Naive B cell (primary cell): ENCODE results near the gene PERM1. TPM values are rescaled to one million over a fixed set of nuclear protein-coding genes. Genes with fewer than 3 reads are reported as not detected.

Source experiments
- ATAC-seq, 2 donors: fragments of 150-1000 bp; cut with Tn5 transposase; 2 replicates each; pipeline ENCODE4 v1.10.0; 2021; ENCODE audit warnings: low read depth in 2 of 2, mild to moderate bottlenecking in 2 of 2, moderate library complexity in 2 of 2
- DNase-seq: peaks from one replicate; pipeline ENCODE4 v3.0.0; 2022
- H3K27ac Mint-ChIP-seq, 6 donors: one replicate each; pipeline ENCODE4 v1.8.0; 2020 to 2022; ENCODE audit warnings: mild to moderate bottlenecking in 6 of 6, mixed read lengths in 6 of 6, moderate library complexity in 5 of 6, inconsistent platforms in 2 of 6
- H3K27me3 Mint-ChIP-seq, 3 donors: one replicate each; pipeline ENCODE4 v1.8.0; 2021 to 2022; ENCODE audit warnings: mixed read lengths in 3 of 3, mild to moderate bottlenecking in 1 of 3
- H3K36me3 Mint-ChIP-seq, 2 donors: one replicate each; pipeline ENCODE4 v1.8.0; 2020 to 2022; ENCODE audit warnings: mixed read lengths in 2 of 2, inconsistent platforms in 1 of 2, mild to moderate bottlenecking in 1 of 2
- H3K4me1 Mint-ChIP-seq, 3 donors: one replicate each; pipeline ENCODE4 v1.8.0; 2020 to 2022; ENCODE audit warnings: mixed read lengths in 3 of 3, inconsistent platforms in 1 of 3, mild to moderate bottlenecking in 1 of 3, moderate library complexity in 1 of 3
- H3K4me3 Mint-ChIP-seq, 8 donors: one replicate each; pipeline ENCODE4 v1.8.0; 2020 to 2022; ENCODE audit warnings: mild to moderate bottlenecking in 8 of 8, mixed read lengths in 8 of 8, moderate library complexity in 8 of 8, inconsistent platforms in 2 of 8
- H3K9me3 Mint-ChIP-seq, 7 donors: one replicate each; pipeline ENCODE4 v1.8.0; 2020 to 2022; ENCODE audit warnings: mixed read lengths in 7 of 7, mild to moderate bottlenecking in 5 of 7, inconsistent platforms in 2 of 7, moderate library complexity in 1 of 7
- polyA plus RNA-seq, 6 donors: library from polyadenylated mRNA; unstranded; fragments of 300-500 nt; fragmentation: Illumina TruSeq; gene quantifications; one replicate each; pipeline ENCODE4 v1.2.3, GENCODE V29; 2021; ENCODE audit warnings: low read depth in 6 of 6

PERM1 gene
- polyA plus RNA-seq, 6 donors from 2014 or later: not detected

GRCh38 chr1:975896-976683 lies 5.8 kb downstream of the PERM1 start:
- DNase-seq: peak; percentile 51
- peak overlapping the region in 6 of 8 donors; percentile 34 to 58 (median 50) for H3K4me3 Mint-ChIP-seq
- H3K9me3 Mint-ChIP-seq: no peaks in the 10 kb centered on the region
- peak overlapping the region in 3 of 6 donors; percentile 25 to 76 (median 45) for H3K27ac Mint-ChIP-seq
- peaks cover 0 to 40% (median 26%) of the 10 kb centered on the region in 3 donors for H3K27me3 Mint-ChIP-seq
- ATAC-seq: peak; percentile 84 to 85
- H3K4me1 Mint-ChIP-seq: peaks cover 4 to 10% (median 8%) of the 10 kb centered on the region in 3 donors
- no peaks in the 10 kb centered on the region for H3K36me3 Mint-ChIP-seq

GRCh38 chr1:975365-975764 lies 6.5 kb downstream of the PERM1 start:
- peak overlapping the region in 1 of 6 donors; percentile 66 for H3K27ac Mint-ChIP-seq
- H3K36me3 Mint-ChIP-seq: no peaks in the 10 kb centered on the region
- H3K4me1 Mint-ChIP-seq: peaks cover 4 to 10% (median 8%) of the 10 kb centered on the region in 3 donors
- ATAC-seq (no peak), DNase-seq (no peak)
- peak overlapping the region in 3 of 8 donors; percentile 34 to 56 (median 47) for H3K4me3 Mint-ChIP-seq
- H3K27me3 Mint-ChIP-seq: peaks cover 0 to 39% (median 26%) of the 10 kb centered on the region in 3 donors
- no peaks in the 10 kb centered on the region for H3K9me3 Mint-ChIP-seq

- Mint-ChIP-seq H3K4me3 (no peak overlapping the region), H3K4me1 (peaks cover 4 to 10% (median 8%) of the 10 kb centered on the region in 3 donors), H3K9me3 (no peaks in the 10 kb centered on the region), H3K27ac (peak overlapping the region in 1 of 6 donors; percentile 66), H3K36me3 (no peaks in the 10 kb centered on the region), H3K27me3 (peaks cover 2 to 42% (median 28%) of the 10 kb centered on the region in 3 donors)
- ATAC-seq (no peak), DNase-seq (no peak)
Observed at GRCh38 chr1:974687-975328, 7.1 kb downstream of the PERM1 start.

GRCh38 chr1:974293-974640 lies 7.6 kb downstream of the PERM1 start:
- no peaks in the 10 kb centered on the region for H3K36me3 Mint-ChIP-seq
- no peak for ATAC-seq

GRCh38 chr1:973459-974292 lies 8.2 kb downstream of the PERM1 start:
- peaks cover 4 to 14% (median 8%) of the 10 kb centered on the region in 3 donors for H3K4me1 Mint-ChIP-seq
- H3K36me3 Mint-ChIP-seq: no peaks in the 10 kb centered on the region
- peaks cover 13 to 53% (median 39%) of the 10 kb centered on the region in 3 donors for H3K27me3 Mint-ChIP-seq
- no peak overlapping the region for H3K27ac Mint-ChIP-seq
- H3K9me3 Mint-ChIP-seq: no peaks in the 10 kb centered on the region
- ATAC-seq (no peak), DNase-seq (no peak)
- no peak overlapping the region for H3K4me3 Mint-ChIP-seq

More at GRCh38 chr1:974293-974640, 7.6 kb downstream of the PERM1 start:
- no peak for DNase-seq
- Mint-ChIP-seq H3K4me3 (no peak overlapping the region), H3K9me3 (no peaks in the 10 kb centered on the region), H3K27ac (no peak overlapping the region), H3K27me3 (peaks cover 7 to 47% (median 33%) of the 10 kb centered on the region in 3 donors), H3K4me1 (peaks cover 4 to 14% (median 8%) of the 10 kb centered on the region in 3 donors)

- peaks cover 0 to 10% (median 8%) of the 10 kb centered on the region in 3 donors for H3K4me1 Mint-ChIP-seq
- peaks cover 18 to 53% (median 39%) of the 10 kb centered on the region in 3 donors for H3K27me3 Mint-ChIP-seq
Observed at GRCh38 chr1:972726-973458, 9.0 kb downstream of the PERM1 start.

GRCh38 chr1:971751-972506 lies 10.0 kb downstream of the PERM1 start:
- ATAC-seq: no peak
- no peak overlapping the region for H3K27ac Mint-ChIP-seq

More at GRCh38 chr1:972726-973458, 9.0 kb downstream of the PERM1 start:
- ATAC-seq: no peak
- Mint-ChIP-seq H3K4me3 (no peak overlapping the region), H3K9me3 (no peaks in the 10 kb centered on the region), H3K36me3 (no peaks in the 10 kb centered on the region), H3K27ac (no peak overlapping the region)
- no peak for DNase-seq

GRCh38 chr1:970973-971730 lies 10.7 kb downstream of the PERM1 start:
- no peak overlapping the region for H3K4me3 Mint-ChIP-seq
- no peak for ATAC-seq
- peaks cover 0 to 10% (median 8%) of the 10 kb centered on the region in 3 donors for H3K4me1 Mint-ChIP-seq
- DNase-seq: no peak
- H3K27me3 Mint-ChIP-seq: peaks cover 18 to 53% (median 38%) of the 10 kb centered on the region in 3 donors
- H3K36me3 Mint-ChIP-seq: no peaks in the 10 kb centered on the region
- H3K27ac Mint-ChIP-seq: no peak overlapping the region
- H3K9me3 Mint-ChIP-seq: no peaks in the 10 kb centered on the region

More at GRCh38 chr1:971751-972506, 10.0 kb downstream of the PERM1 start:
- Mint-ChIP-seq H3K4me3 (no peak overlapping the region), H3K36me3 (no peaks in the 10 kb centered on the region), H3K27me3 (peaks cover 18 to 53% (median 38%) of the 10 kb centered on the region in 3 donors), H3K9me3 (no peaks in the 10 kb centered on the region), H3K4me1 (peaks cover 0 to 10% (median 8%) of the 10 kb centered on the region in 3 donors)
- DNase-seq: no peak

GRCh38 chr1:970242-970972 lies 11.5 kb downstream of the PERM1 start:
- H3K36me3 Mint-ChIP-seq: no peaks in the 10 kb centered on the region
- H3K4me3 Mint-ChIP-seq: no peak overlapping the region
- peaks cover 0 to 4% (median 1%) of the 10 kb centered on the region in 3 donors for H3K4me1 Mint-ChIP-seq
- DNase-seq: no peak
- no peaks in the 10 kb centered on the region for H3K9me3 Mint-ChIP-seq
- no peak for ATAC-seq
- no peak overlapping the region for H3K27ac Mint-ChIP-seq
- peaks cover 18 to 45% (median 30%) of the 10 kb centered on the region in 3 donors for H3K27me3 Mint-ChIP-seq

GRCh38 chr1:969260-969855 lies 12.5 kb downstream of the PERM1 start:
- H3K36me3 Mint-ChIP-seq: no peaks in the 10 kb centered on the region
- H3K4me3 Mint-ChIP-seq: peak overlapping the region in 2 of 8 donors; percentile 12 to 67
- no peak overlapping the region for H3K27ac Mint-ChIP-seq
- H3K9me3 Mint-ChIP-seq: no peaks in the 10 kb centered on the region
- H3K4me1 Mint-ChIP-seq: peaks cover 0 to 4% (median 0%) of the 10 kb centered on the region in 3 donors
- ATAC-seq (no peak), DNase-seq (no peak)
- H3K27me3 Mint-ChIP-seq: peaks cover 18 to 35% (median 20%) of the 10 kb centered on the region in 3 donors
